ENCODE measurements around the gene MYH11.

DNA sequence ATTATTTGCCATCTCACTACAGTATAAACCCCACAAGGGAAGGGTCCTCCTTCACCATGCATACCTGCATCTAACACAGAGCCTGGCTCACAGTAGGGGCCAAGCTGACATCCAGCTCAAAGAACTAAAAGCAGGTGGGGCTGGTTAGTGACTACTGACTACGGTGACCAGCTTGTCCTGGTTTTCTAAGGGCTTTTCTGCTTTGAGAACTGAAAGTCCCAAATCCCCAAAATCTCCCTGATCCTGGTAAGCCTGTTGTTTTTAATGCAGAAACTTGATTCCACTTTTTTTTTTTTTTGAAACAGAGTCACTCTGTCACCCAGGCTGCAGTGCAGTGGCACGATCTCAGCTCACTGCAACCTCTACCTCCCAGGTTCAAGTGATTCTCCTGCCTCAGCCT lies 117.4 kb downstream of the MYH11 start:
- TF ChIP-seq CTCF (IDR thresholded peaks at IDR 0.05) (no peak), POLR2A (IDR thresholded peaks at IDR 0.05) (no peak)

Data from esophagus squamous epithelium (tissue), 4 donors.